Measurements from ENCODE around the gene LIN37.

- TF ChIP-seq EZH2 (IDR thresholded peaks at IDR 0.05; ENCODE audit: borderline replicate concordance, low read length): no peak
- no peak for TF ChIP-seq CTCF (IDR thresholded peaks at IDR 0.05; ENCODE audit: low read length)
Observed at GRCh38 chr19:35774274-35775045, 26.1 kb downstream of the LIN37 start.
